ENCODE measurements around the gene NR1H4.

- TF ChIP-seq CTCF (conservative IDR thresholded peaks at IDR 0.05; ENCODE audit: low read depth in 2 of 2) (no peak), POLR2AphosphoS5 (IDR thresholded peaks at IDR 0.05; ENCODE audit: low read depth) (no peak), STAT1 (IDR thresholded peaks at IDR 0.05; ENCODE audit: unreplicated experiment) (no peak), EZH2 (IDR thresholded peaks at IDR 0.05; ENCODE audit: low read depth, unreplicated experiment) (no peak), ZNF114 (CRISPR knock-in tag; IDR thresholded peaks at IDR 0.05) (no peak), REST (IDR thresholded peaks at IDR 0.05; ENCODE audit: unreplicated experiment) (no peak), ZNF462 (CRISPR knock-in tag; IDR thresholded peaks at IDR 0.05) (no peak), EZH2phosphoT487 (IDR thresholded peaks at IDR 0.05; ENCODE audit: unreplicated experiment) (no peak)
Observed at GRCh38 chr12:100574187-100575074, 100.8 kb downstream of the NR1H4 start.
